A549 (cell line): ENCODE measurements around the gene FOXP1.

ENCODE experiments used
- CHD2 ChIP-seq: fragments of 150-350 bp; IDR thresholded peaks from 2 replicates; pipeline ENCODE4 v1.6.1; 2014; ENCODE audit warnings: low read length; ENCODE audit not compliant: partially characterized antibody
- EHF ChIP-seq: fragments of 250-450 bp; sonication (Bioruptor Pico); IDR thresholded peaks from 2 replicates; pipeline ENCODE4 v1.5.0; 2020; ENCODE audit warnings: mild to moderate bottlenecking
- FOSL2 ChIP-seq, 2 experiments: fragments of 450-650 bp in 1 of 2; fragments of >200 bp in 1 of 2; sonication (Bioruptor Twin) in 1 of 2; formaldehyde crosslinking; IDR thresholded peaks; 2 replicates each; pipeline versions ENCODE4 v1.5.0 to v1.6.1; 2016 to 2020; ENCODE audit warnings: mild to moderate bottlenecking in 1 of 2, moderate library complexity in 1 of 2
- KDM1A ChIP-seq: fragments of 200-600 bp; sonication (generic); IDR thresholded peaks from 2 replicates; pipeline ENCODE4 v1.6.1; 2016; ENCODE audit warnings: low read depth, mild to moderate bottlenecking
- MAZ ChIP-seq: fragments of 150-350 bp; IDR thresholded peaks from 2 replicates; pipeline ENCODE4 v1.6.1; 2014; ENCODE audit warnings: antibody characterized with exemption, low read depth, low read length, borderline replicate concordance
- POLR2A ChIP-seq: IDR thresholded peaks from 2 replicates; pipeline ENCODE4 v1.6.1; 2012; ENCODE audit warnings: mild to moderate bottlenecking, low read length
- RNF2 ChIP-seq: fragments of 200-600 bp; sonication (generic); IDR thresholded peaks from 2 replicates; pipeline ENCODE4 v1.6.1; 2016; ENCODE audit warnings: low read depth, mild to moderate bottlenecking, antibody characterized with exemption, moderate library complexity, borderline replicate concordance
- SMC3 ChIP-seq: fragments of >200 bp; sonication (Bioruptor Twin); formaldehyde crosslinking; IDR thresholded peaks from 3 replicates; pipeline ENCODE4 v1.6.1; 2018; ENCODE audit warnings: inconsistent platforms
- TF ChIP-seq, protein P1 (sequence below): IDR thresholded peaks from 2 replicates; pipeline ENCODE4 v1.6.1; 2012
- TF ChIP-seq, protein P2 (sequence below): fragments of 250-450 bp; sonication (Bioruptor Pico); IDR thresholded peaks from 2 replicates; pipeline ENCODE4 v1.5.0; 2021; ENCODE audit warnings: mild to moderate bottlenecking, moderate library complexity, borderline replicate concordance
- TF ChIP-seq, protein P3 (sequence below): fragments of >200 bp; sonication (Bioruptor Twin); formaldehyde crosslinking; IDR thresholded peaks from 3 replicates; pipeline ENCODE4 v1.5.1; 2016
- TF ChIP-seq, protein P4 (sequence below): IDR thresholded peaks from 2 replicates; pipeline ENCODE4 v1.6.1; 2012

DNA sequence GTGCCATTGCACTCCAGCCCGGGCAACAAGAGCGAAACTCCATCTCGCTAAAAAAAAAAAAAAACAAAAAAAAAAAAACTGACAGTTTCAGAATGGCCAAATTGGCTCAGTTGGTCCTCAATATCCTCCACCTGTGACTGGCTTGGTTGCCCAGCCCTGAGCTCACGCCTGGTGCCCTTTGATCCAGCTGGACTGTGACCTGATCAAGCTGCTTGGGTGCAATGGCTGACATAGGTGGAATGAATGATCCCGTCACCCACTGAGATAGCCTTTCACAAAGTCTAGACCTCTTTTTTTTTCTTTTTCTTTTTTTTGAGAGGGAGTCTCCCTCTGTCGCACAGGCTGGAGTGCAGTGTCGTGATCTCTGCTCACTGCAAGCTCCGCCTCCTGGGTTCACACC, 254.6 kb downstream of the FOXP1 start:
- TF ChIP-seq, protein P1, sequence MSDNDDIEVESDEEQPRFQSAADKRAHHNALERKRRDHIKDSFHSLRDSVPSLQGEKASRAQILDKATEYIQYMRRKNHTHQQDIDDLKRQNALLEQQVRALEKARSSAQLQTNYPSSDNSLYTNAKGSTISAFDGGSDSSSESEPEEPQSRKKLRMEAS = no peak
- TF ChIP-seq FOSL2 (IDR thresholded peaks at IDR 0.05) (no peak), FOSL2 (CRISPR knock-in tag; IDR thresholded peaks at IDR 0.05) (no peak), POLR2A (no peak), RNF2 (no peak), KDM1A (no peak), SMC3 (no peak), CHD2 (no peak), EHF (CRISPR knock-in tag) (no peak), MAZ (no peak)
- TF ChIP-seq, protein P2, sequence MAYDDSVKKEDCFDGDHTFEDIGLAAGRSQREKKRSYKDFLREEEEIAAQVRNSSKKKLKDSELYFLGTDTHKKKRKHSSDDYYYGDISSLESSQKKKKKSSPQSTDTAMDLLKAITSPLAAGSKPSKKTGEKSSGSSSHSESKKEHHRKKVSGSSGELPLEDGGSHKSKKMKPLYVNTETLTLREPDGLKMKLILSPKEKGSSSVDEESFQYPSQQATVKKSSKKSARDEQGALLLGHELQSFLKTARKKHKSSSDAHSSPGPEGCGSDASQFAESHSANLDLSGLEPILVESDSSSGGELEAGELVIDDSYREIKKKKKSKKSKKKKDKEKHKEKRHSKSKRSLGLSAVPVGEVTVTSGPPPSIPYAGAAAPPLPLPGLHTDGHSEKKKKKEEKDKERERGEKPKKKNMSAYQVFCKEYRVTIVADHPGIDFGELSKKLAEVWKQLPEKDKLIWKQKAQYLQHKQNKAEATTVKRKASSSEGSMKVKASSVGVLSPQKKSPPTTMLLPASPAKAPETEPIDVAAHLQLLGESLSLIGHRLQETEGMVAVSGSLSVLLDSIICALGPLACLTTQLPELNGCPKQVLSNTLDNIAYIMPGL (CRISPR knock-in tag) = no peak
- TF ChIP-seq, protein P3, sequence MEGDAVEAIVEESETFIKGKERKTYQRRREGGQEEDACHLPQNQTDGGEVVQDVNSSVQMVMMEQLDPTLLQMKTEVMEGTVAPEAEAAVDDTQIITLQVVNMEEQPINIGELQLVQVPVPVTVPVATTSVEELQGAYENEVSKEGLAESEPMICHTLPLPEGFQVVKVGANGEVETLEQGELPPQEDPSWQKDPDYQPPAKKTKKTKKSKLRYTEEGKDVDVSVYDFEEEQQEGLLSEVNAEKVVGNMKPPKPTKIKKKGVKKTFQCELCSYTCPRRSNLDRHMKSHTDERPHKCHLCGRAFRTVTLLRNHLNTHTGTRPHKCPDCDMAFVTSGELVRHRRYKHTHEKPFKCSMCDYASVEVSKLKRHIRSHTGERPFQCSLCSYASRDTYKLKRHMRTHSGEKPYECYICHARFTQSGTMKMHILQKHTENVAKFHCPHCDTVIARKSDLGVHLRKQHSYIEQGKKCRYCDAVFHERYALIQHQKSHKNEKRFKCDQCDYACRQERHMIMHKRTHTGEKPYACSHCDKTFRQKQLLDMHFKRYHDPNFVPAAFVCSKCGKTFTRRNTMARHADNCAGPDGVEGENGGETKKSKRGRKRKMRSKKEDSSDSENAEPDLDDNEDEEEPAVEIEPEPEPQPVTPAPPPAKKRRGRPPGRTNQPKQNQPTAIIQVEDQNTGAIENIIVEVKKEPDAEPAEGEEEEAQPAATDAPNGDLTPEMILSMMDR = no peak
- TF ChIP-seq, protein P4, sequence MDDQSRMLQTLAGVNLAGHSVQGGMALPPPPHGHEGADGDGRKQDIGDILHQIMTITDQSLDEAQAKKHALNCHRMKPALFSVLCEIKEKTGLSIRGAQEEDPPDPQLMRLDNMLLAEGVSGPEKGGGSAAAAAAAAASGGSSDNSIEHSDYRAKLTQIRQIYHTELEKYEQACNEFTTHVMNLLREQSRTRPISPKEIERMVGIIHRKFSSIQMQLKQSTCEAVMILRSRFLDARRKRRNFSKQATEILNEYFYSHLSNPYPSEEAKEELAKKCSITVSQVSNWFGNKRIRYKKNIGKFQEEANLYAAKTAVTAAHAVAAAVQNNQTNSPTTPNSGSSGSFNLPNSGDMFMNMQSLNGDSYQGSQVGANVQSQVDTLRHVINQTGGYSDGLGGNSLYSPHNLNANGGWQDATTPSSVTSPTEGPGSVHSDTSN = no peak
